MM.1S (cell line): ENCODE results near the gene IL12A.

Experiments used
- DNase-seq: peaks from one replicate; pipeline ENCODE4 v3.0.0-alpha.2; 2015
- H2AFZ ChIP-seq: fragments of 300-600 bp; sonication (generic); 2 replicates; pipeline ENCODE4 v1.6.0; 2016; ENCODE audit warnings: antibody characterized with exemption, low read length
- H3F3A ChIP-seq: fragments of 300-600 bp; sonication (generic); 2 replicates; pipeline ENCODE4 v1.6.1; 2016; ENCODE audit warnings: mild to moderate bottlenecking, antibody characterized with exemption, low read length, moderate library complexity, mixed read lengths; ENCODE audit not compliant: insufficient read depth
- H3K27ac ChIP-seq: fragments of 300-600 bp; sonication (generic); 2 replicates; pipeline ENCODE4 v1.5.1; 2016; ENCODE audit warnings: mild to moderate bottlenecking, low read length
- H3K27me3 ChIP-seq: fragments of 300-600 bp; sonication (generic); replicated peaks from 2 replicates; pipeline ENCODE4 v1.6.0; 2016; ENCODE audit warnings: low read length; ENCODE audit not compliant: insufficient read depth
- H3K36me3 ChIP-seq: fragments of 300-600 bp; sonication (generic); replicated peaks from 2 replicates; pipeline ENCODE4 v1.6.1; 2016; ENCODE audit warnings: mild to moderate bottlenecking, low read length, mixed read lengths; ENCODE audit not compliant: insufficient read depth
- H3K4me1 ChIP-seq: fragments of 300-600 bp; sonication (generic); 2 replicates; pipeline ENCODE4 v1.6.1; 2016; ENCODE audit warnings: low read length, mixed read lengths
- H3K4me2 ChIP-seq: fragments of 300-600 bp; sonication (generic); 2 replicates; pipeline ENCODE4 v1.6.0; 2016; ENCODE audit warnings: low read depth, low read length
- H3K4me3 ChIP-seq: fragments of 300-600 bp; sonication (generic); 2 replicates; pipeline ENCODE4 v1.5.1; 2016; ENCODE audit warnings: low read length, mixed read lengths
- H3K79me2 ChIP-seq: fragments of 300-600 bp; sonication (generic); 2 replicates; pipeline ENCODE4 v1.6.1; 2016; ENCODE audit warnings: mixed run types, low read length, mixed read lengths
- H3K9ac ChIP-seq: fragments of 300-600 bp; sonication (generic); 2 replicates; pipeline ENCODE4 v1.6.1; 2016; ENCODE audit warnings: low read length, mixed read lengths
- H3K9me2 ChIP-seq: fragments of 300-600 bp; sonication (generic); replicated peaks from 2 replicates; pipeline ENCODE4 v1.6.1; 2016; ENCODE audit warnings: mild to moderate bottlenecking, low read length, mixed read lengths; ENCODE audit not compliant: insufficient read depth
- H3K9me3 ChIP-seq: fragments of 300-600 bp; sonication (generic); replicated peaks from 2 replicates; pipeline ENCODE4 v1.6.1; 2016; ENCODE audit warnings: mild to moderate bottlenecking, low read length, mixed read lengths; ENCODE audit not compliant: insufficient read depth
- H4K20me1 ChIP-seq: fragments of 300-600 bp; sonication (generic); 2 replicates; pipeline ENCODE4 v1.6.1; 2016; ENCODE audit warnings: mild to moderate bottlenecking, low read length, moderate library complexity, mixed read lengths; ENCODE audit not compliant: insufficient read depth
- CTCF ChIP-seq: fragments of 300-600 bp; sonication (generic); IDR thresholded peaks from 2 replicates; pipeline ENCODE4 v1.5.1; 2016; ENCODE audit warnings: antibody characterized with exemption, low read length, mixed read lengths
- EZH2 ChIP-seq: fragments of 300-600 bp; sonication (generic); optimal IDR thresholded peaks from 2 replicates; pipeline ENCODE3; 2017; ENCODE audit warnings: low read depth, mild to moderate bottlenecking, antibody characterized with exemption, low read length, mixed read lengths
- EZH2phosphoT487 ChIP-seq: fragments of 300-600 bp; sonication (generic); IDR thresholded peaks from 2 replicates; pipeline ENCODE4 v1.6.1; 2018; ENCODE audit warnings: antibody characterized with exemption, low read length

Gene IL12A

GRCh38 chr3:159977295-159977694 is 11.3 kb upstream of the IL12A start:
- TF ChIP-seq CTCF: no peak
- no peak for TF ChIP-seq EZH2phosphoT487
- no peak for TF ChIP-seq EZH2
- Histone ChIP-seq H3K4me2 (no peak overlapping the region), H3K4me3 (no peak overlapping the region), H4K20me1 (no peaks in the 10 kb centered on the region), H3K9ac (no peak overlapping the region), H3K9me3 (no peaks in the 10 kb centered on the region), H3K9me2 (no peaks in the 10 kb centered on the region), H3K79me2 (no peaks in the 10 kb centered on the region), H3K27ac (no peak overlapping the region), H3K36me3 (no peaks in the 10 kb centered on the region), H3K4me1 (peaks cover 12% of the 10 kb centered on the region), H2AFZ (no peak overlapping the region), H3F3A (peaks cover 16% of the 10 kb centered on the region), H3K27me3 (no peaks in the 10 kb centered on the region)
- no peak for DNase-seq

GRCh38 chr3:159978353-159978752 is 10.3 kb upstream of the IL12A start:
- H3K9me3 ChIP-seq: no peaks in the 10 kb centered on the region
- no peaks in the 10 kb centered on the region for H3K9me2 ChIP-seq
- no peaks in the 10 kb centered on the region for H4K20me1 ChIP-seq
- H3K4me1 ChIP-seq: peaks cover 12% of the 10 kb centered on the region
- H3K9ac ChIP-seq: peak overlapping the region; percentile 43
- H3K4me3 ChIP-seq: peak overlapping the region; percentile 8; the same call in 1 of the 2 replicates
- peak overlapping the region; percentile 74 for H3K27ac ChIP-seq
- H3K27me3 ChIP-seq: no peaks in the 10 kb centered on the region
- peak; percentile 82 for DNase-seq
- H2AFZ ChIP-seq: peak overlapping the region; percentile 25
- peaks cover 16% of the 10 kb centered on the region for H3F3A ChIP-seq
- no peaks in the 10 kb centered on the region for H3K79me2 ChIP-seq
- no peak for TF ChIP-seq CTCF
- no peak for TF ChIP-seq EZH2
- peak overlapping the region; percentile 54 for H3K4me2 ChIP-seq
- no peaks in the 10 kb centered on the region for H3K36me3 ChIP-seq

- Histone ChIP-seq H4K20me1 (no peaks in the 10 kb centered on the region), H3K27me3 (no peaks in the 10 kb centered on the region), H3K9me3 (no peaks in the 10 kb centered on the region), H3K27ac (peak overlapping the region; percentile 74), H3K9me2 (no peaks in the 10 kb centered on the region), H3K36me3 (no peaks in the 10 kb centered on the region), H3K4me3 (peak overlapping the region; percentile 8; the same call in 1 of the 2 replicates), H3K9ac (peak overlapping the region; percentile 43), H3K79me2 (no peaks in the 10 kb centered on the region), H2AFZ (peak overlapping the region; percentile 25; the same call in 1 of the 2 replicates), H3K4me2 (peak overlapping the region; percentile 54), H3K4me1 (peaks cover 12% of the 10 kb centered on the region), H3F3A (peaks cover 16% of the 10 kb centered on the region)
- no peak for DNase-seq
- TF ChIP-seq EZH2phosphoT487: no peak
- TF ChIP-seq EZH2: no peak
- TF ChIP-seq CTCF: no peak
Observed at GRCh38 chr3:159978918-159979703, 9.5 kb upstream of the IL12A start.
